ENCODE results near the gene HSD17B8. TPM values are rescaled to one million over a fixed set of nuclear protein-coding genes. Genes with fewer than 3 reads are reported as not detected.

HSD17B8 gene
- total and polyA plus RNA-seq, 10 of the 15 experiments (the other 5 are each of a cell fraction or from before 2014, with no cell fraction given): 3.1 to 54.3 (median 26.5) TPM

- TF ChIP-seq, protein P1, sequence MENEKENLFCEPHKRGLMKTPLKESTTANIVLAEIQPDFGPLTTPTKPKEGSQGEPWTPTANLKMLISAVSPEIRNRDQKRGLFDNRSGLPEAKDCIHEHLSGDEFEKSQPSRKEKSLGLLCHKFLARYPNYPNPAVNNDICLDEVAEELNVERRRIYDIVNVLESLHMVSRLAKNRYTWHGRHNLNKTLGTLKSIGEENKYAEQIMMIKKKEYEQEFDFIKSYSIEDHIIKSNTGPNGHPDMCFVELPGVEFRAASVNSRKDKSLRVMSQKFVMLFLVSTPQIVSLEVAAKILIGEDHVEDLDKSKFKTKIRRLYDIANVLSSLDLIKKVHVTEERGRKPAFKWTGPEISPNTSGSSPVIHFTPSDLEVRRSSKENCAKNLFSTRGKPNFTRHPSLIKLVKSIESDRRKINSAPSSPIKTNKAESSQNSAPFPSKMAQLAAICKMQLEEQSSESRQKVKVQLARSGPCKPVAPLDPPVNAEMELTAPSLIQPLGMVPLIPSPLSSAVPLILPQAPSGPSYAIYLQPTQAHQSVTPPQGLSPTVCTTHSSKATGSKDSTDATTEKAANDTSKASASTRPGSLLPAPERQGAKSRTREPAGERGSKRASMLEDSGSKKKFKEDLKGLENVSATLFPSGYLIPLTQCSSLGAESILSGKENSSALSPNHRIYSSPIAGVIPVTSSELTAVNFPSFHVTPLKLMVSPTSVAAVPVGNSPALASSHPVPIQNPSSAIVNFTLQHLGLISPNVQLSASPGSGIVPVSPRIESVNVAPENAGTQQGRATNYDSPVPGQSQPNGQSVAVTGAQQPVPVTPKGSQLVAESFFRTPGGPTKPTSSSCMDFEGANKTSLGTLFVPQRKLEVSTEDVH (IDR thresholded peaks at IDR 0.05; ENCODE audit: low read depth, partially characterized antibody): no peak
- no peak for TF ChIP-seq MYC (IDR thresholded peaks at IDR 0.05; ENCODE audit: insufficient read depth, insufficient read length, insufficient replicate concordance, low read length, severe bottlenecking)
- TF ChIP-seq, protein P2, sequence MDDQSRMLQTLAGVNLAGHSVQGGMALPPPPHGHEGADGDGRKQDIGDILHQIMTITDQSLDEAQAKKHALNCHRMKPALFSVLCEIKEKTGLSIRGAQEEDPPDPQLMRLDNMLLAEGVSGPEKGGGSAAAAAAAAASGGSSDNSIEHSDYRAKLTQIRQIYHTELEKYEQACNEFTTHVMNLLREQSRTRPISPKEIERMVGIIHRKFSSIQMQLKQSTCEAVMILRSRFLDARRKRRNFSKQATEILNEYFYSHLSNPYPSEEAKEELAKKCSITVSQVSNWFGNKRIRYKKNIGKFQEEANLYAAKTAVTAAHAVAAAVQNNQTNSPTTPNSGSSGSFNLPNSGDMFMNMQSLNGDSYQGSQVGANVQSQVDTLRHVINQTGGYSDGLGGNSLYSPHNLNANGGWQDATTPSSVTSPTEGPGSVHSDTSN (IDR thresholded peaks at IDR 0.05; ENCODE audit: insufficient replicate concordance, low read depth, low read length): no peak
- no peak for TF ChIP-seq PAX8 (IDR thresholded peaks at IDR 0.05)
- no peak for TF ChIP-seq TARDBP (IDR thresholded peaks at IDR 0.05; ENCODE audit: borderline replicate concordance)
- TF ChIP-seq BCL3 (IDR thresholded peaks at IDR 0.05; ENCODE audit: borderline replicate concordance, insufficient read depth, low read depth, low read length, poor library complexity, severe bottlenecking): no peak
- no peak for TF ChIP-seq RBBP5 (conservative IDR thresholded peaks at IDR 0.05)
These were observed 42.8 kb upstream of the HSD17B8 start (continued) for GRCh38 chr6:33161354-33162331.
